ENCODE results near the gene TBC1D8B.

DNA sequence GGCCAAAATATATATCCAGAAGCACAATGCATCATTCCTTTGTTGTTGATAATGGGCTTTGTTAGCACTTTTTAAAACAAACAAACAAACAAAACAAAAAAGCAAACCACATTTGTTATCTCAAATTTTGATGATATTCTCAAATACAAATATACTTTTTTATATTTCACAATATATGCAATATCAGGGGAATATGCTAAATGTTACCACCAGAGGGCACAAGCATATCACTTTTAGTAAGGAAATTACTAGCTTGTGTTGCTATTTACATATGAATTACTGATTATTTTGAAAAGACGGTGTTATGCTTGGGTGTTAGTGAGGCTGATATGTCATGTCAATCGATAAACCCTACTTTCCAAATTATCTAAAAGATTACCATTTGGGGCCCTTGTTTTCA is 71.6 kb downstream of the TBC1D8B start:
- peak; percentile 34 to 56 (median 40) for TF ChIP-seq CTCF (IDR thresholded peaks at IDR 0.05)
- TF ChIP-seq POLR2A (IDR thresholded peaks at IDR 0.05), result no peak
